ENCODE results near the gene ATF2. TPM values are rescaled to one million over a fixed set of nuclear protein-coding genes. Genes with fewer than 3 reads are reported as not detected.

ATF2 gene
- total and polyA plus RNA-seq, 2 of the 8 experiments (the other 6 are each of a cell fraction or from before 2014, with no cell fraction given) = 31.2 to 46.5 TPM

DNA sequence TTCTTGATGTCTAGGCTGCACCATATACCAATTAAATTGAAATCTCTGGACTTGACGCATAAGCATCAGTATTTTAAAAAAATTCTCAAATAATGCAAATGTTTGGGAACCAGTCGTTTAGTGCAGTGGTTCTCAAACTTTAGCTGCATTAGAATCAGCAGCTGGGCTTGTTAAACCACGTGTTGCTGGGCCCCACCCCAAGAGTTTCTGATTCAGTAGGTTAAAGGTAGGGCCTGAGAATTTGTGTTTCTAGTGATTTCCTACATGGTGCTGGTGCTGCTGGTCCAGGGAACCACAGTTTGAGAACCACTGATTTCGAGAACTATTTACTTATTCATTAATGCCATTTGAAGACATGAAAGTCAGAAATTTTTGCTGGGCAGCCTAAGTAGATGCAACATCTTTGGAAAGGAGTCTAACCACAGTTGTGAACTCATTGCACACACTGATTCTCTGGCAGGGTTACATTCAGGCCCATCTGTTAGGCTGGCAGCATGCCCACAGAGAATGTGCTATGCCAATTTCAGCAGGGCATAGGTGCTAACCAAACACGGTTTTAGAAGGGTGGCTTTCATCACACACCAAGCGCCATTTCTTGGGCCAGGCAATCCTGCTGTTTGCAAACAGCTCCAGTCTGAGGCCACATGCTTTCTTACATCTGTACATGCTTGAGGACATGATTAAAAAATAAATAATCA, 39.9 kb upstream of the ATF2 start (continued):
- no peak for TF ChIP-seq EP300 (IDR thresholded peaks at IDR 0.05; ENCODE audit: borderline replicate concordance in 1 of 2, low read depth in 2 of 2, low read length in 2 of 2)
- TF ChIP-seq RAD21 (IDR thresholded peaks at IDR 0.05 in 1 of 2, conservative IDR thresholded peaks at IDR 0.05 in 1 of 2; ENCODE audit: low read depth in 2 of 2, low read length in 2 of 2) = no peak
- no peak for TF ChIP-seq KDM5A (IDR thresholded peaks at IDR 0.05; ENCODE audit: low read length)
